Mesothelial cell of epicardium (in vitro differentiated cells): ENCODE measurements around the gene AP5B1. TPM values are rescaled to one million over a fixed set of nuclear protein-coding genes. Genes with fewer than 3 reads are reported as not detected.

Experiments
- DNase-seq, 2 experiments: peaks; one replicate each; pipeline ENCODE4 v3.0.0; 2021; ENCODE audit warnings: low spot score in 2 of 2; ENCODE audit not compliant: unreplicated experiment in 2 of 2
- H3K27ac Mint-ChIP-seq: 2 replicates; pipeline ENCODE4 v1.8.0; 2021; ENCODE audit warnings: mixed read lengths
- H3K27me3 Mint-ChIP-seq: 2 replicates; pipeline ENCODE4 v1.8.0; 2021; ENCODE audit warnings: low read depth, mixed read lengths
- H3K36me3 Mint-ChIP-seq: 2 replicates; pipeline ENCODE4 v1.8.0; 2021; ENCODE audit warnings: mixed read lengths
- H3K4me1 Mint-ChIP-seq: 2 replicates; pipeline ENCODE4 v1.8.0; 2021; ENCODE audit warnings: mixed read lengths
- H3K4me3 Mint-ChIP-seq: 2 replicates; pipeline ENCODE4 v1.8.0; 2021; ENCODE audit warnings: mild to moderate bottlenecking, moderate library complexity, mixed read lengths
- H3K9me3 Mint-ChIP-seq: 2 replicates; pipeline ENCODE4 v1.8.0; 2021; ENCODE audit warnings: mixed read lengths
- total RNA-seq: library from RNA; stranded (reverse); gene quantifications from 3 replicates; pipeline ENCODE4 v1.2.1, GENCODE V29; 2021
- TF ChIP-seq, protein P1 (sequence below): fragments of 200-600 bp; sonication (generic); IDR thresholded peaks from one replicate; pipeline ENCODE4 v1.5.0; 2021; ENCODE audit warnings: antibody characterized with exemption; ENCODE audit not compliant: unreplicated experiment

AP5B1 gene
- total RNA-seq, 1 donor from 2014 or later: 23.3 TPM

DNA sequence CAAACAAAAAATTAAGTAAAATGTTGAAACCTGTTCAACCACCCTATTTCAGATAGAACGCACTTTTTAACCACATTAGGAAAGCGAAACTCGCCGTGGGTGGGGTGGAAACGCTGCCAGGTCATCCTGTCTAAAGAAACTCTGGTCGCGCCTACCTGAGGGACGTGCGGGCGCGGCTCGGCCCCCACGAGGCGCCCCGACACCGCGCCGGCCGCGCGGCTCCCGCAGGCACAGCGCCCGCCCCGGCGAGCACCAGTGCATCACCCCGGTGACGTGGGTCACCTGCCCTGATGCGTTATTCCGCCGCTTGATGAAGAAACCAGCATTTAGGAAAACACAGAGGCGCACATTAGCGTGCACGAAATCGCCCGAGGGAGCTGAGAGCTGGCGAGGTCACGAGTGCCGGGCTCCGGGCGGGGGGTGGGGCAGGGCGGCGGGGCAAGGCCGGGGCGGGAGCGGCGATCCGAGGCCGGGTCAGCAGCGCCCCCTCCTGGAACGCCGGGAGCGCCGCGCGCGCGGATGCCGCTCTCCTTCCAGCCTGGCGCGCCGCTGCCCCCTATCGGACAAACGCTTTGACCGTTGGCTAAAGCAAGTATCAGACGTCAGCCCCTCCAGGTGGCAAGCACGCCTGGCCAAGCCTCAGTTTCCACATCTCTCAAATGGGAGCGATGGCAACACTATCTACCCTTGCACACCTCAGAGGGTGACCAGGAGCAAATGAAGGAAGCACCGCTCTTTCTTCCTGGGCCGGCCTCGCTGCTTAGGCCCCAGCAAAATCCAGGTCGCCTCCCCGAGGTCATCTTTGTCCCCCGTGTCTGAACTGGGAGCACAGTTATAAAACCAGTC lies 37.3 kb upstream of the AP5B1 start:
- no peaks in the 10 kb centered on the region for H3K27me3 Mint-ChIP-seq
- H3K36me3 Mint-ChIP-seq: no peaks in the 10 kb centered on the region
- peak overlapping the region; percentile 67 for H3K4me3 Mint-ChIP-seq
- DNase-seq: peak; percentile 92 to 98
- TF ChIP-seq, protein P1, sequence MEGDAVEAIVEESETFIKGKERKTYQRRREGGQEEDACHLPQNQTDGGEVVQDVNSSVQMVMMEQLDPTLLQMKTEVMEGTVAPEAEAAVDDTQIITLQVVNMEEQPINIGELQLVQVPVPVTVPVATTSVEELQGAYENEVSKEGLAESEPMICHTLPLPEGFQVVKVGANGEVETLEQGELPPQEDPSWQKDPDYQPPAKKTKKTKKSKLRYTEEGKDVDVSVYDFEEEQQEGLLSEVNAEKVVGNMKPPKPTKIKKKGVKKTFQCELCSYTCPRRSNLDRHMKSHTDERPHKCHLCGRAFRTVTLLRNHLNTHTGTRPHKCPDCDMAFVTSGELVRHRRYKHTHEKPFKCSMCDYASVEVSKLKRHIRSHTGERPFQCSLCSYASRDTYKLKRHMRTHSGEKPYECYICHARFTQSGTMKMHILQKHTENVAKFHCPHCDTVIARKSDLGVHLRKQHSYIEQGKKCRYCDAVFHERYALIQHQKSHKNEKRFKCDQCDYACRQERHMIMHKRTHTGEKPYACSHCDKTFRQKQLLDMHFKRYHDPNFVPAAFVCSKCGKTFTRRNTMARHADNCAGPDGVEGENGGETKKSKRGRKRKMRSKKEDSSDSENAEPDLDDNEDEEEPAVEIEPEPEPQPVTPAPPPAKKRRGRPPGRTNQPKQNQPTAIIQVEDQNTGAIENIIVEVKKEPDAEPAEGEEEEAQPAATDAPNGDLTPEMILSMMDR: peak; percentile 99
- peak overlapping the region; percentile 90 for H3K27ac Mint-ChIP-seq
- no peaks in the 10 kb centered on the region for H3K9me3 Mint-ChIP-seq
- H3K4me1 Mint-ChIP-seq: peaks cover 18% of the 10 kb centered on the region

- Mint-ChIP-seq H3K9me3 (no peaks in the 10 kb centered on the region), H3K27ac (peak overlapping the region; percentile 90), H3K4me1 (peaks cover 18% of the 10 kb centered on the region), H3K4me3 (peak overlapping the region; percentile 67), H3K27me3 (no peaks in the 10 kb centered on the region), H3K36me3 (no peaks in the 10 kb centered on the region)
- no peak for DNase-seq
- TF ChIP-seq, protein P1: no peak
Observed at GRCh38 chr11:65817312-65817834, 36.6 kb upstream of the AP5B1 start.

GRCh38 chr11:65816696-65817095 lies 35.9 kb upstream of the AP5B1 start:
- Mint-ChIP-seq H3K4me3 (peak overlapping the region; percentile 67), H3K36me3 (no peaks in the 10 kb centered on the region), H3K27me3 (no peaks in the 10 kb centered on the region), H3K4me1 (peaks cover 20% of the 10 kb centered on the region), H3K9me3 (no peaks in the 10 kb centered on the region), H3K27ac (no peak overlapping the region)
- no peak for DNase-seq
- TF ChIP-seq, protein P1: no peak

- TF ChIP-seq, protein P1: no peak
- H3K27me3 Mint-ChIP-seq: peaks cover 2% of the 10 kb centered on the region
Observed at GRCh38 chr11:65814986-65815565, 34.3 kb upstream of the AP5B1 start.

DNA sequence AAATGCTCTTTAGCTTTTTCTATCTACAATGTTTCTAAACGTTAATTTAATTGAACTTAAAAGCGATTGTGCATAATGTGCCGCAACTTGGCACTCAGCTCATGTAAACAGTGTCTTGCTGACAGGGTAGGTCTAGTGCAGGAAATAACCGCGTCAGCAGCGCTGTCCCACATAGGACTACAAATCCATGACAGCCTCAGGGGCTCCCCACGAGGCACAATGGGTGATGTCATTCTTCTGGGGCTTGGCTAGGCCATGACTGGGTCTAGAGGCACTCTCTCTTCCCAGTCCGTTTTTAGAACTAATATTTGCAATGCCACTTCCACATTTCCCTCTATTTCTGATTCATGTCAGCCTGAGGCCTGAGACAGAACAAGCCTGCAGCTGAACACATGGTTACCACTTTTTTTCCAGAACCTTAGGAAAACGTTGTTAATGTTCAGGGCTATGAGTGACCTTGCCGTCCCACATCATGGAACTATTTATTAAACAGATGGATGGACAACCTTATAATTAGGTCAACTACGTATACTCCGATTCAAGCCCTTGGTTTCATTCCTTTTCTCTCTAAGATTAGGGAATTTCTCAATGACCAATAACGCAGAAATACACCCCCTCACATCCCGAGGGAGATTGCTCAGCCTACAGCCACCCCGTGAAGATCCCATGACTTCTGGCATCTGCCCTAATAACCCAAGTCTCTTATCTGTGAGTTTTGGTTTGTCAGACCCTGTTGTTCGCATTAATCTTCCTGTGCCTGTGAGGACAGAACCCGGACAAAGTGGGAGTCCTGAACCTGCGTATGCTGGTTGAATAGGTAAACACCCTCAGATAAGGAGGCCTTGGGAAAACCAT lies 33.6 kb upstream of the AP5B1 start:
- Mint-ChIP-seq H3K27me3 (peaks cover 2% of the 10 kb centered on the region), H3K9me3 (no peaks in the 10 kb centered on the region), H3K27ac (no peak overlapping the region), H3K36me3 (no peaks in the 10 kb centered on the region), H3K4me3 (no peak overlapping the region), H3K4me1 (peaks cover 16% of the 10 kb centered on the region)
- TF ChIP-seq, protein P1: no peak
- DNase-seq: no peak

More at GRCh38 chr11:65814986-65815565, 34.3 kb upstream of the AP5B1 start:
- no peaks in the 10 kb centered on the region for H3K36me3 Mint-ChIP-seq
- no peaks in the 10 kb centered on the region for H3K9me3 Mint-ChIP-seq
- H3K4me1 Mint-ChIP-seq: peaks cover 16% of the 10 kb centered on the region
- no peak overlapping the region for H3K4me3 Mint-ChIP-seq
- no peak overlapping the region for H3K27ac Mint-ChIP-seq
- no peak for DNase-seq
